Amniotic epithelial cell (primary cell): Measurements from ENCODE around the gene ARVCF.

Experiments
- DNase-seq: peaks from one replicate; pipeline ENCODE4 v3.0.0-alpha.2; 2010; ENCODE audit warnings: low read depth

The ARVCF gene

DNA sequence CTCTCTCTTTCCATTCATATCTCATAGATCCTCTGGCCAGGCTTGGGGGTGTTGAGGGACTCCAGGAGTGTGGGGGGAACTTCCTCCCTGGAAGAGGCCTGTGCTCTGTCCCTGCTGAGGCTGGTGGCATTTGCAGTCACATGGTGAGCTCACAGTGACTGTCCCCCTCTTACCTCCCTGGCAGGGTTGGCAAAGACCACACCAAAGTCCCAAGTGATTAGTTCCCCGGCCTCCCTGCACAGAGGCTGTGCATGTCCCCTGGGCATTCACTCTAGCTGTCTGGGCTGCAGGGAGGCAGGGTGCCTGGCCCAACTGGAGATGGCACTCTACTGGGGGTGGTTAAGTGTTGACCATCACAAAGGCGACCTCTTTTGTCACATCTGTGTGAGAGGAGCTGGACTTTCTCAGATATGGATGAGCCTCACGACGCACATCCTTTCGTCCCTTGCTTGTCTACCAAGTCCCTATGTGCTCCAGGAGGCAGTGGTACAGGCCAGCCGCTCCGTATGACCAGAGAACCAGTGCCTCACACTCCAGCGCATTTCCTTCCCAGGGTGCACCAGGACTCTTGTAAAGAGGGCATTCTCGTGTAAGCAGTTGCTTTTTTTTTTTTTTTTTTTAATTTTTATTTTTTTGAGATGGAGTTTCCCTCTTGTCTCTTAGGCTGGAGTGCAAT lies 13.1 kb upstream of the ARVCF start:
- no peak for DNase-seq

DNA sequence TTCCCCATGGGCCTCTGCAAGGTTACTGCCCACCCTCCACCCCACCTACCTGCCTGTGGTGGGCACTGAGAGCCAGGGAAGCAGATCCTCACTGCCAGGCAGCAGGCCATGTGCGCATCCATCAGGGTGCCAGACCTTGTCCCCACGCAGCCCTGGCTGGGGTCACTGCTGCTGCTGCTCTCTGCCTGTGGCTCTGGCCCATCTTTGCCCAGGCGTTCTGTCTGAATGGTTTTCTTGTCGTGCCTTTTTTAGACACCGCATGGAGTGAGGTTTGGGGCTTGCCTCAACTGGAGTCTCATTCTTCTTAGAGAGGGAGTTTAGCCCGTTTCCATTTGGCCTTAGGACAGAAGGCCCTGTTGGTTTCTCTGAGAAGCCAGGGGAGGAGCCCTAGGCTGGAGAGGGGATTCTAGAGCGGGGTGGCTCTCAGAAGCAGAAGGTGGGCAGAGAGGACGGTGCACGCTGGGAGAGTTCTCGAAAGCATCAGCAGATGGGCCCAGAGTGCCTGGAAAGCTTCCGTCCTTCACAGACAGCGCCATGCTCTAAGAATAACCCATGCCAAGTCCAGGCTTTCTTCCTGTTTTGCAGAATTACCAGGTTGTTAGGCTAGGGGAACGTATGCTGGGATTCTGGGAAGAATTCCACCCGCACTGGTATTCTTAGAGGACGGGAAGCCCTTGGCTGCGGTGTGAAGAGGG lies 12.4 kb upstream of the ARVCF start:
- no peak for DNase-seq

DNA sequence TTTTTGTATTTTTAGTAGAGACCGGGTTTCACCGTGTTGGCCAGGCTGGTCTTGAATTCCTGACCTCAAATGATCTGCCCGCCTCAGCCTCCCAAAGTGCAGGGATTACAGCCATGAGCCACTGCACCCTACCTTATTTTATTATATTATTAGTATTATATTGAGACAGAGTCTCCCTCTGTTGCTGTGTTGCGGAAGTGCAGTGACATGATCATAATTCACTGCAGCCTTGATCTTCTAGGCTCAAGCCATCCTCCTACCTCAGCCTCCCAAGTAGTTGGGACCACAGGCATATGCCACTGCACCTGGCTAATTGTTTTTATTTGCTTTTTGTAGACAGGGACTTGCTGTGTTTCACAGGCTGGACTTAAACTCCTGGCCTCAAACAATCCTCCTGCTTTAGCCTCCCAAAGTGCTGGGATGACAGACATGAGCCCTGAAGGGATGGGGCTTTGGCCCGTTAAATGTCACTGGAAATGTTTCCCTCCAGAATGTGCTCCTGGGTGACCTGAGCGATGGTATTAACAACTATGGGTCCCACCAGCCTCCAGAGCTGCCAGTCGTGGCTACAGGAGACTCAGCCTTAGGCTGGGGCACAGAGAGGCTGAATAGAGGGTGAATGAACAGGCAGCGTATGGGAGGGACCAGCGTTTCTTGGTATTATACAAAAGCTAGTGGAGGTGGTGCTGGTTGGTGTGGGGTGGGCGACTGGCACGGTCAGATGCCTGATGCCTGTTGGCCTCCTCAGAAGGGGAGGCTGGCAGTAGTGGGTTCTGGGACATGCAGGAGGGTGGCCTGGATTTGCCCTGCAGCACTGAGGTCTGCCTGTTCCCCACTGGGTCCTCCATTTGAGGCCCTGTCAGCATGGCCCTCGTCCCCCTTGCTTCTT lies 11.6 kb upstream of the ARVCF start:
- peak; percentile 20 for DNase-seq

DNA sequence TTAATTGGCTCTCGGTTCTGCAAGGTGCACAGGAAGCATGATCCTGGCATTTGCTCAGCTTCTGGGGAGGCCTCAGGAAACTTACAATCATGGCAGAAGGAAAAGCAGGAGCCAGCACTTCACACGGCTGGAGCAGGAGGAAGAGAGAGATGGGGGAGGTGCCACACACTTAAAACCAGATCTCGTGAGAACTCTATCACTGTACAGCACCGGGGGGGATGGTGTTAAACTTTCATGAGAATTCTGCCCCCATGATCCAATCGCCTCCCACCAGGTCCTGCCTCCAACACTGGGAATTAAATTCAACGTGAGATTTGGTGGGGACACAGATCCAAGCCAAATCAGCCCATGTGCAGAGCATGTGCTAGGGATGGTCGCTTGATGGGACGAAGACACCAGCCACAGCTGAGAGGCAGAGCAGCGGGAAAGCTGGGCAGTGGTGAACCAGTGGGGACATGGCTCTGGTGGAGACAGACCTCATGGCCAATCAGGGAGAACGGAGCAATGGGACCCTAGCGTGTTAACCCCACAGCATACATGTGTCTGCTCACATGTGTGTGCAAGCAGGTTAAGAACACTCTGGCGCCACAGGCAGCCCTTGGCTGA lies 10.5 kb upstream of the ARVCF start:
- DNase-seq = no peak

DNA sequence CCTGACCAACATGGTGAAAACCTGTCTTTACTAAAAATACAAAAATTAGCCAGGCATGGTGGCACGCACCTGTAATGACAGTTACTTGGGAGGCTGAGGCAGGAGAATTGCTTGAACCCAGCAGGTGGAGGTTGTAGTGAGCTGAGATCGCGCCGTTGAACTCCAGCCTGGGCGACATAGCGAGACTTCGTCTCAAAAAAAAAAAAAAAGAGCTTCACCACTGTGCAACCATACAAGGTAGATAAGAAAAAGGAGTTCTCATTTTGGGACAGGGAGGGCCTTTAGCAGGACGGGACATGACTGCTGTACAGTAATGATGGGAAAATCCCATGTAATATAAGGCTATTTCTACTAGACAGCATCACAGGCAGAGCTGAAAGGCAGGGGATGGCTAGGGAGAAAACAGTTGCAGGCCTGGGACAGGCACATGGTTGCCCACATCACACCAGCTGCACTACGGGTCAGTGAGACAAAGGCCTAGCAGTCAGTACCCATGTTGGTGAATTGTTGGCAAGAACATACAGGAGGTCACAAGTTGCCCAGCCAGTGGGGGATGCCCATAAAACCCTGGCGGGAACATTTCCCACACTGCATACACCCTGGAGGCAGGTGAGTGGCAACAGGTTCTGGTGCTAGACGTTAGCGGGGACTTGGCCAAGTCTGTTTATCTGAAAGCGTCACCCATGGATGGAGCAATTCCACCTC lies 9.7 kb upstream of the ARVCF start:
- no peak for DNase-seq

DNA sequence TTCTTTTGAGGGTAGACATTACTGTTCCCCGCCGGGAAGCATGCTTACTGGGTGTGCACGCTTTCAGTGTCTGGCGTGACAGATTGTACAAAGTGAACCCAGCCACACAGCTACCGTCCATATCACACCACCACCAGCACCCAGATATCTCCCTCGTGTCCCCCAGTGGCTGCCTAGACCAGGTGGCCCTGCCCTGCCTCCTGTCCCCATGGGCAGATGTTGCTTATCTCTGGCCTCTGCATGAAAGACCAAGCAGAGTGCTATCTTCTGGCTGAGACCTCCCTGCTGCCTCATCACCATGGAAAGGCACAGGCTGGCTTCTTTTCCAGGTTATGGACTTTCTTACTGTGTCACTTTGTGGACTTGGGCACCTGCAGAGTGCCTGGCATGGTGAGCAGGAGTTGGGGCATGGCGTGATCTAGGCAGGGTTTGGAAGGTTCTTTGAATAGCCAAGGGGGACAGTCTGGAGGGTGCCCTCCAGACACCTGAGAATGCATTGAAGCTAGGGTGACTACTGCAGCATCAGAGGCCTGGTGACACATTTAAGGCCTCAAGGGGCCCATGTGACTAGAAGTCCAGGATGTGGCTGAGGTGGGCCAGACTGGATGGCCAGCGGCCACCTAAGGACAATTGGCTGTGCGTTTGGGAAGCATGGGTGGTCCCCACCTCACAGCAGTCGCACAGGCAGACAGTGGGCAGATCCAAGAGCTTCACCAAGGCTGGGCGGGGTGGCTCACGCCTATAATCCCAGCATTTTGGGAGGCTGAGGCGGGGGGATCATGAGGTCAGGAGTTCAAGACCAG lies 9.0 kb upstream of the ARVCF start:
- DNase-seq = no peak

DNA sequence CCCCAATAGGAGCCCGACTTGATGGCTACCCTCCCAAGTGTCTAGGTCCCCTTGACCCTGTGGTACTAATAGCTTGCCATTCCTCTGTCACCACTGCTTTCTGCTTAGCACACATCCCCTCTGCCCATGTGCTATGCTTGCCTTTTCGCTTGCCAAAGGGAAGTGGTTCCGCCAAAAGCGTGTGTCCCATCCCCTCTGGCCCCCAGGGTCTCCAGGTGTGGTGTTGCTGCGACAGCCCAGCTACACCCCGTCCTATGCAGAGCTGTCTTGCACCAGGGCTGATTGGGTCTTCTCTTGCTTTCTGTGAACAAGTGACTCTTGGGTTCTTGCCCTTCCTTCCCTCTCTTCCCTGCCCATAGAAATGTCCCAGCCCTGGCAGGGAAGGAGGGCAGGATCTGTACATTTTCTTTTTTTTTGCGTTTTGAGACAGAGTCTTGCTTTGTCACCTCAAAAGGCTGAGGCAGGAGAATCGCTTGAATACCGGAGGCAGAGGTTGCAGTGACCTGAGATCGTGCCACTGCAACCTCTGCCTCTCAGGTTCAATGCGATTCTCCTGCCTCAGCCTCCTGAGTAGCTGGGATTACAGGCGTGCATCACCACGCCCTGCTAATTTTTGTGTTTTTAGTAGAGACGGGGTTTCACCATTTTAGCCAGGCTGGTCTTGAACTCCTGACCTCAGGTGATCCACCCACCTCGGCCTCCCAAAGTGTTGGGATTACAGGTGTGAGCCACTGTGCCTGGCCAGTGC lies 8.2 kb upstream of the ARVCF start:
- no peak for DNase-seq

DNA sequence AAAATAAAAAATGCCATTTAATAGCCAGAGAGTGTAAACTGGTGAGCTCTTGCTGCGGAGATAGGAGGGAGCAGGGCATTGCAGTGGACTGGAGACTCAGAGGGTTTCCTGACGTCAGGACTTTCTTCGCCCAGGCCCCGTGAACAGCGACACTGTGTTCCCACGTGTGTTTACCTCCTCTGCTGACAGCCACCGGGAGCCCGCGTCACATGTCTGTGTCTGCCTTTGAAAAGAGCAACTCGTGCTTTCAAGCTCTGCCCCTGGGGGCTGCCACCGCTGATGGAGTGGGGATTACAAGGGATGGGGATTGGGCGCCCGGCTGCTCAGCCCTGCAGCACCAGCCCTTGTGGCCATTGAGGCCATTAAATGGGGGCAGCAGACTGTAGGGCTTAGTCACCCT lies 7.6 kb upstream of the ARVCF start:
- no peak for DNase-seq

DNA sequence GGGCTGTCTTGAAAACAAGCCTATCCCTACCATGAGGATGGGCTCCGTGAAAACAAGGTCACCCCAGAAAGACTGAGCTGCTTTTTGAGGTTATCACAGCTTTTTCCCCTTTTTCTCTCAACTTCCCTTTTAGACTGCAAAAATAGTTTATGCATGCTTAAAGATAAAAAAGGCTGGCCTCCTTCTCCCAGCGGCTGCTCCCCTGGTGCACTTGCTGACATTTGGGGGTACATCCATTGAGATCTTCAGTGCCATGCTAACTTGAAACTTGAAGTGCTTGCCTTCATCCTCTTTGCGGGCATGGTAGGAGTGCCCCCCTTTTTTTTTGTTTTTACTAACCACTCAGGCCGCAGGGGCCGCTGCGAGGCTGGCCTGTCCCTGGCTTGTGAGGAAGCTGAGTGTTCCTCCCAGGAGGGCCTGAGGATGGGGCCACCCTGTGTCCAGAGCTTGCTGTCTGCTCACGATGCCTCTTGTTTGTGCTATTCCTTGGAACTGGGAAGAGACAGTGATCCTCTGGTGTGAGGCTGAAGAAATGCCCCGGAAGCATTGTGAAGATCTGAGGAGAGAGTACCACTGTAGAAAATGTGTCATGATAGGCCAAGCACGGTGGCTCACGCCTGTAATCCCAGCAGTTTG lies 6.5 kb upstream of the ARVCF start:
- DNase-seq = no peak

DNA sequence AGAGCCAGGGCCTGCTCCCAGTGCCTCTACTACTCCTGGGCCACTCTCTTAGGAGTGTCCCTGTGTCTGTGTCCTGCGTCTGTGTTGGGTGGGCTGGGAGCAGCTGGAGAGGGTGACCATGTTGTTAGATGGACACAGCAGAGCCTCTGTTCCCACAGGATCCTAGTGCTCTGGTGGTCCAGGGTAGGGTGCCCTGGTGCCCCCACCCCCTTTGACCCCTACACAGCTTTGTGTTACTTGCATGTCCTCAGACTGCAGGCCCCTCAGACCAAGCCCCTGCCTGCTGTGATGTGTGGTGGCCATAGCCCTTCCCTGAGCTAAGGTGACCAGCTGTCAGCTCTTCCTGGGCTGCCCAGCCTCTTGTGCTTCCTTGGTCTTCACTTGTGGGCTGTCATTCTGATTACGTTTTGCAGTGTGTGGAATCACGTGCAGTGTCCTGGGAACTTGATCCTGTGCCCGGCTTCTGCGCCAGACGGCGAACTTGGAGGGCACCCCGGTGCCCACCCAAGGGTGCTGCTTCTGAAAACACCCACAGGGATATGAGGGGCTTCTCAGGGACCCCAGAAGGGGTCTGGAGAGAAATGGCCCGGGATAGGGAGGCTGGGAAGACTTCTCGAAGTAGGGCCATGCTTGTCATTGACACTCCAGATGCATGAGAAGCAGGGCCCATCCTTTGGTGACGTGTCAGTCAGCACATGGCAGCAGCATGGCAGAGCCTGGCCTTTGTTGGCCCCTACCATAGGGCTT lies 5.8 kb upstream of the ARVCF start:
- no peak for DNase-seq

DNA sequence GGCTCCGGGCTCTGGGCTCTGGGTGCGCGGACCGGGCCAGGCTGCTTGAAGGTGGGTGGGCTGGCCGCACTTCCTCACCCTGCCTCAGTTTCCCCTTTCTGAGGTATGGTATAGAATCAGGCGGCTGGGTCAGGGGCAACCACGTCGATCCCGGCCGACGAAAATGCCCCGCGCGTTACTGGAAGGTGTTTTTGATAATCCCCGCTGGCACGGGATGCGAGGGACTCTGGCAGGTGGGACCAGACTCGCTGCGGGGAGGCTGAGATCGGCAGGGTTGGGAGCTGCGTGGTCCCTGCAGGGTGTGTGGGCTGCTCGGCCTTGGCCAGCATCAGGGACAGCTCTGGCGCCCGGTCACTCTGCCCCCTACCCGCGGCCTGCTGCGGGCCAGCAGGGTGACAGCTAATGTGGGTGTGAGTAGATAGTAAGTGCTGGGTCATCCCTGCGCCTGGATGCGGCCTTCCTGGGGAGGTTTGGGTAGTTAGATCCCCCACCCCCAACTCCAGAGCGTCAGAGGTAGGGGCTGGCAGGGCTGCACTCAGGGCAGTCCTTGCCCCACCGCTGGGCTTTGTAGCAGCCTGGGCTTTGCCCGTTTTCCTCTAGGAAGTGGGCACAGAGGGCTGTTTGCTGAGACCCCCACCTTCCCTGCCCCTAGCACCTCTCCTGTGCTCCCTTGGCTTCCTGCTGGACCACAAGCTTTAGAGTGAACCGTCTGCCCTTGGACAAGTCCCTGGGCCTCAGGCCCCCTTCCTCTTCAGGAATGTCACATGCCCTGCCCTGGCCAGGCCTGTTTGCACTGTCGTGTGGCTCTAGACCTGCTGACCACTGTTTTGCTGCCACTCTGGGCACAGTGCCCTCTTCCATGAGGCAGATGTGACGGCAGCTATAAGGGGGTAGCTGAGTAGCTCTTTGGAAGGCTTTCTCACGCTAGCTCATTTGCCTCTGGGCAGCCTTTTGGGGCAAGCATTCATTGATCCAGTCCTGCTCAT lies 4.9 kb upstream of the ARVCF start:
- no peak for DNase-seq

DNA sequence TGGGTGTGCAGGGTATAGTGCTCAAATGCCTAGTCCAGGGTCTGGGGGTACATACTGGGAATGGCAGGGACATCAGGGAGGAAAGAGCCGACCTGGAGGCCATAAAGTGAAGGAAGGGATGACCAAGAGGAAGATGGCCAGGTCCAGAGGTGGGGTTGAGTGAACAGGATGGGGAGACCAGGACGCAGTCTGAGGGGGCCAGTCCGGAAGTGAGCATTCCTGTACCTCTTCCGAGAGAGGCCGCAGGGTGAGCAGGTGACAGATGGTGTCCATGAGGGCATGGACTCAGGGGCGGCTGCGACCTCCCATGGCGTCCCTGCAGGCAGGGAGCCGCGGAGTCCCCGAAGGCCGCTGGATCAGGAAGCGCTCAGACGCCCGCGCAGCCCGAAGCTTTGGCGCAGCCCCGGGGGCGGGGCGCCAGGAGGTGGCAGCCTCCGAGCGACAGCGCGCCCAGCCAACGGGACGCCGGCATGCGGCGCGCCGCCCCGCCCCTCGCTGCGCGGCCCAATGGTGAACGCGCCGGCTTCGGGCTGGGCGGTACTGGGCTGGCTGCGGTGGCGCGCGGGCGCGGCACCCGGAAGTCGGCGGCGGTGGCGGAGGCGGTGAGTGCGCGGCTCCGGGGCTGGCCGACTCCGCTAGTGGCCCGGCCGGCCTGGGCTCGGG lies 4.0 kb upstream of the ARVCF start, which contains the start of gene TANGO2:
TSS of gene TANGO2 (plus strand) at position 578 of the 663 bp plus-strand sequence. CDS start 15,689 bp downstream, outside the sequence.
- peak; percentile 78 for DNase-seq

DNA sequence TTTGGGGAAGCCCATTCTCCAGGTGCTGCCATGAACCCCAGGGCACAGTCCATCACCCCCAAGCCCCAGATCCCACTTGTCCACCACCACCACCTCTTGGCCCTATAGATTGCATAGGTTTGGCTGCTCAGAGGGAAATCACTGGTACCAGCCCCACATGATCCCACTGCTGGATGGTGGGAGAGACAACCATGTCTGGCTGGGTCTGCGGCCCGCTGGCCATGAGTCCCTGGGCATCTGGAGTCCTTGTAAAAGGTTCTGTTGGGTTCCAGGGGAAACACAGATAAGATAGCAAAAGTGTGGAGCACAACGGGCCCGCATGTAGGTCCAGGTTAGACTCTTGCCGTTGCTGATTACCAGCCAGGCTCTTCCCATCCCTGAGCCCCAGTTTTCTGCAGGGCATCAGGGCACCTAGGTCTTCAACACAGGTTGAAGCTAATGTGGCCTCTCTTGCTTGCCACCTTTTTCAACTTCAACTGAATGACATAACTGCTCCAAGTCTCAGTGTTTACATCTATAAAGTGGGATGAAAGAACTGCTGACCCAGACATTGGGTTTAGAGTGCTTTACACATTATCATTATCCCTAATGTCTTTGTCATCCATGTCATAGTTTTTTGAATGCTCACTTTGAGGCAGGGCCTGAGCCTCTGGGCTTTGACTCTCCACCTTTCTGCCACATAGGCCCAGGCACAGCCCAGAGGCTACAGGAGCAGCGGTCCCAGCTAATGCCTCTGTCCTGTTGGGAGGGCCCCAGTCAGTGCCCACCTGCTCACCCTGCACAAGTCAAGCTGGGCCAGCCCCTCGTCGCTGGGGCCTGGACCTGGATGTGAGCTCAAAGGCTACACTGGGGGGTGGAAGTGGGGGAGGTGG lies 3.3 kb upstream of the ARVCF start:
- DNase-seq = no peak

DNA sequence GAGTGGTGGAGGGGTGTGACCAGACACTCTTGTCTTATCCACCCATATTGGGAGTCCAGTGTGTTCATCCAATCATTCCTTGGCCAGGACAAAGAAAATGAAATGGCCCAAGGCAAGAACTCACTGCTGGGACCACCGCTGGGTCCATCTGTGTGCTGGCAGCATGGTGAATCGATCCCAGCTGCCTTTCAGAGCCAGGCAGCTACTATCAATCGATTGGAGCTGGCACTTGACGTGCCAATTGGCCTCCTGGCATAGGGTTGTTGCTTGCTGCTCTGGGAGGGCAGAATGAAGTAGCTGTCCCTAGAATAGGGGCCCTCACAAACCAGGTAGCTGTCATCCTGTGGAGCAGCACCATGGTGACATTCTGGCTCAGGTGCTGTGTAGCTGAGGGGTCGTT lies 1.4 kb upstream of the ARVCF start:
- DNase-seq = no peak

DNA sequence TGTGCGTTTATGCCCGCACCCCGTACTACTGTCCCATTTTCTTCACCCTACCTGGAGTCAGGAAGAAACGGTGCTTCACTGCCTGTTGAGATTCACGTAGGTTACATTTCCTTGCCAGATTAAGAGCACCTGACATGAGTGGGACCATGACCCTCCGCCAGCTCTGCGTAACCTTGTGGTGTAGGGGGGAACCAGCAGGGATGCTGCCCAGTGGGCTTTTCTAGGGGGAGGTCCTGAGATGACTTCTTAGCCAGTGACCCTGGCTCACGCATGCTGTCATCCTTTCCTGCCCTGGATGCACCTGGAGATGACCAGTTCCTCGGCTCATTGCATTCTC lies 967 bp upstream of the ARVCF start:
- no peak for DNase-seq
